ENCODE data around the gene ADCY9. TPM values are rescaled to one million over a fixed set of nuclear protein-coding genes. Genes with fewer than 3 reads are reported as not detected.

ADCY9 gene
- total and polyA plus RNA-seq, 2 donors (not counting 1 experiment from before 2014, with no cell fraction given) = 1.7 to 2.1 TPM

DNA sequence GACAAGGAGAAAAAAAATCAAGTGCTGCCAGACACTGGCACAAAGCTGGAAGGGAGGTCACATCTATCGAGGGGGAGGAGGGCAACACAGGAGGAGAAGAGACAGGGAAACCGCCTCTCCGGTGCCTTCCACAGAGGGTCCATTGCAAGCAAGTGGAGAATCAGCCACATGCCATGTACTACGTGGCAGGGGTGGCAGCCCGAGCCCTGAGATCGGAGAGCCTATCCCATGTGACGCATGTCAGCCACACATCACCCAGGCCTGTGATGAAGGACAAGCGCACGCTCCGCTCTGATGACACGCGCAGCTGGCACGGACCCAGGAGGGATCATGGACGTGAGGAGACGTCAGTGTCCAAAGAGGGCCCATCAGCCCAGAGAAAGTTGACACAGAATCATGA is 30.1 kb downstream of the ADCY9 start:
- TF ChIP-seq, protein P1, sequence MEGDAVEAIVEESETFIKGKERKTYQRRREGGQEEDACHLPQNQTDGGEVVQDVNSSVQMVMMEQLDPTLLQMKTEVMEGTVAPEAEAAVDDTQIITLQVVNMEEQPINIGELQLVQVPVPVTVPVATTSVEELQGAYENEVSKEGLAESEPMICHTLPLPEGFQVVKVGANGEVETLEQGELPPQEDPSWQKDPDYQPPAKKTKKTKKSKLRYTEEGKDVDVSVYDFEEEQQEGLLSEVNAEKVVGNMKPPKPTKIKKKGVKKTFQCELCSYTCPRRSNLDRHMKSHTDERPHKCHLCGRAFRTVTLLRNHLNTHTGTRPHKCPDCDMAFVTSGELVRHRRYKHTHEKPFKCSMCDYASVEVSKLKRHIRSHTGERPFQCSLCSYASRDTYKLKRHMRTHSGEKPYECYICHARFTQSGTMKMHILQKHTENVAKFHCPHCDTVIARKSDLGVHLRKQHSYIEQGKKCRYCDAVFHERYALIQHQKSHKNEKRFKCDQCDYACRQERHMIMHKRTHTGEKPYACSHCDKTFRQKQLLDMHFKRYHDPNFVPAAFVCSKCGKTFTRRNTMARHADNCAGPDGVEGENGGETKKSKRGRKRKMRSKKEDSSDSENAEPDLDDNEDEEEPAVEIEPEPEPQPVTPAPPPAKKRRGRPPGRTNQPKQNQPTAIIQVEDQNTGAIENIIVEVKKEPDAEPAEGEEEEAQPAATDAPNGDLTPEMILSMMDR (IDR thresholded peaks at IDR 0.05) = no peak
- TF ChIP-seq EZH2 (IDR thresholded peaks at IDR 0.05; ENCODE audit: borderline replicate concordance, insufficient read depth, low read depth, low read length, poor library complexity, severe bottlenecking) = no peak
- H3K36me3 ChIP-seq (replicated peaks in 1 of 2; ENCODE audit: control extremely low read depth in 1 of 2, control insufficient read depth in 1 of 2, extremely low read depth in 1 of 2, insufficient read depth in 2 of 2, low read length in 1 of 2) = no peaks in the 10 kb centered on the region
- Mint-ChIP-seq H3K27me3 (peaks cover 6% of the 10 kb centered on the region), H3K4me1 (peaks cover 2% of the 10 kb centered on the region), H3K4me3 (no peak overlapping the region), H3K9me3 (ENCODE audit: insufficient read depth) (peaks cover 4% of the 10 kb centered on the region), H3K27ac (no peak overlapping the region)
- intact Hi-C loops (cut with micrococcal nuclease) = no loop called here
- no peak overlapping the region for H2AFZ ChIP-seq (ENCODE audit: insufficient read depth, low read depth, low read length, poor library complexity, severe bottlenecking)
- WGBS (ENCODE audit: insufficient coverage) = 95% methylated on average over 13 of the region's 15 CpGs
- peaks cover 0 to 3% (median 0%) of the 10 kb centered on the region in 3 donors for H3K9me3 ChIP-seq (ENCODE audit: control extremely low read depth in 1 of 3, control insufficient read depth in 2 of 3, insufficient read depth in 1 of 3, low read length in 2 of 3)
- no peak overlapping the region for H3K9ac ChIP-seq (ENCODE audit: low read length)
- H3K4me1 ChIP-seq (ENCODE audit: control insufficient read depth in 2 of 2, insufficient read depth in 2 of 2, low read length in 2 of 2) = peaks cover 0 to 3% of the 10 kb centered on the region in 2 donors
- H3K79me2 ChIP-seq (ENCODE audit: control insufficient read depth, insufficient read depth, low read length) = no peaks in the 10 kb centered on the region
- no peak overlapping the region for H3K4me2 ChIP-seq (replicated peaks; ENCODE audit: low read depth, low read length, poor library complexity, severe bottlenecking)
- CTCF ChIA-PET = no interaction called here
- DNase-seq (no peak), ATAC-seq (ENCODE audit: low read depth) (no peak)
- no peak overlapping the region for H3K27ac ChIP-seq (ENCODE audit: low read length in 2 of 2)
- H4K20me1 ChIP-seq (ENCODE audit: control insufficient read depth, insufficient read depth, low read length, poor library complexity, severe bottlenecking) = no peaks in the 10 kb centered on the region
- POLR2A ChIA-PET = no interaction called here
- no peak overlapping the region for H3K4me3 ChIP-seq (ENCODE audit: control extremely low read depth in 1 of 5, extremely low read depth in 1 of 5, insufficient read depth in 1 of 5, low read depth in 2 of 5, low read length in 4 of 5)
- peaks cover 0 to 5% (median 0%) of the 10 kb centered on the region in 4 experiments for H3K27me3 ChIP-seq (replicated peaks in 1 of 4; ENCODE audit: control extremely low read depth in 1 of 4, control insufficient read depth in 3 of 4, insufficient read depth in 4 of 4, low read length in 3 of 4)

DNA sequence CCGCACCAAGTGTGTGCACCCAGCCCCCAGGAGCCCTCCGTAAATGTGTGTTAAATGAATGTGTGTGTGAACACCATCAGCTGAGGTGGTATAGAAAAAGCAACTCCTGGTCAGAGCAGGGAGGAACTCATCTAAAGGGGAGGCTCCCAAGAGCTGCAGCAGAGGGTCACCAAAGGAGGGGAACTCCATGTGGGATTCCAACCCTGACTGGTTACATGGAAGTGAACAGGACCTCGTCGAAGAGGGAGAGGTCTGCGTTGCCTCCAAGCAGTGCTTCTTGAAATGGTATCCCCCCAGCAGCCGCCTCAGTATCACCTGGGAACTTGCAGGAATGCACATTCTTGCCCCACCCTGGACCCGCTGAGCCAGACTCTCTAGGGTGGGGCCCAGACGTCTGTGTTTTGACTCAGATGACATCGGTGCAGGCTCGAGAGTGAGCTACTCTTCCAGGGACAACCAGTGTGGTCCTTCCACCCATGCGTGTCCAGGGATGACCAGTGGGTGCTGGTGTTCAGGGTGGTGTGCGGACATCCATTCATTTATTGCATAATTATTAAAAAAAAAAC is 30.8 kb downstream of the ADCY9 start:
- Histone ChIP-seq H3K36me3 (replicated peaks in 1 of 2; ENCODE audit: control extremely low read depth in 1 of 2, control insufficient read depth in 1 of 2, extremely low read depth in 1 of 2, insufficient read depth in 2 of 2, low read length in 1 of 2) (no peaks in the 10 kb centered on the region), H2AFZ (ENCODE audit: insufficient read depth, low read depth, low read length, poor library complexity, severe bottlenecking) (no peak overlapping the region), H3K27me3 (replicated peaks in 1 of 4; ENCODE audit: control extremely low read depth in 1 of 4, control insufficient read depth in 3 of 4, insufficient read depth in 4 of 4, low read length in 3 of 4) (peaks cover 0 to 5% (median 0%) of the 10 kb centered on the region in 4 experiments), H3K9ac (ENCODE audit: low read length) (no peak overlapping the region), H3K9me3 (ENCODE audit: control extremely low read depth in 1 of 3, control insufficient read depth in 2 of 3, insufficient read depth in 1 of 3, low read length in 2 of 3) (peaks cover 0 to 3% (median 0%) of the 10 kb centered on the region in 3 donors), H3K27ac (ENCODE audit: low read length in 2 of 2) (no peak overlapping the region), H3K4me2 (replicated peaks; ENCODE audit: low read depth, low read length, poor library complexity, severe bottlenecking) (no peak overlapping the region), H3K4me1 (ENCODE audit: control insufficient read depth in 2 of 2, insufficient read depth in 2 of 2, low read length in 2 of 2) (peaks cover 0 to 3% of the 10 kb centered on the region in 2 donors), H4K20me1 (ENCODE audit: control insufficient read depth, insufficient read depth, low read length, poor library complexity, severe bottlenecking) (no peaks in the 10 kb centered on the region), H3K79me2 (ENCODE audit: control insufficient read depth, insufficient read depth, low read length) (no peaks in the 10 kb centered on the region), H3K4me3 (ENCODE audit: control extremely low read depth in 1 of 5, extremely low read depth in 1 of 5, insufficient read depth in 1 of 5, low read depth in 2 of 5, low read length in 4 of 5) (no peak overlapping the region)
- peaks cover 4% of the 10 kb centered on the region for H3K27me3 Mint-ChIP-seq
- ATAC-seq (ENCODE audit: low read depth) (no peak), DNase-seq (no peak)
- peaks cover 4% of the 10 kb centered on the region for H3K9me3 Mint-ChIP-seq (ENCODE audit: insufficient read depth)
- ChIA-PET POLR2A (no interaction called here), CTCF (no interaction called here)
- H3K4me1 Mint-ChIP-seq = peaks cover 2% of the 10 kb centered on the region
- intact Hi-C loops (cut with micrococcal nuclease) = no loop called here
- 96% methylated on average over 9 of the region's 12 CpGs for WGBS (ENCODE audit: insufficient coverage)
- no peak overlapping the region for H3K4me3 Mint-ChIP-seq
- no peak overlapping the region for H3K27ac Mint-ChIP-seq
- no peak for TF ChIP-seq EZH2 (IDR thresholded peaks at IDR 0.05; ENCODE audit: borderline replicate concordance, insufficient read depth, low read depth, low read length, poor library complexity, severe bottlenecking)
- TF ChIP-seq, protein P1 (IDR thresholded peaks at IDR 0.05) = no peak

All from B cell (primary cell).